HG03025 (cell line): ENCODE data around the gene ERICH2.

Experiments used
- ATAC-seq: cut with Tn5 transposase; IDR thresholded peaks from one replicate; pipeline ENCODE4 v1.9.1; 2021; ENCODE audit warnings: mild to moderate bottlenecking, moderate library complexity; ENCODE audit not compliant: unreplicated experiment, low FRiP score

ERICH2 gene

DNA sequence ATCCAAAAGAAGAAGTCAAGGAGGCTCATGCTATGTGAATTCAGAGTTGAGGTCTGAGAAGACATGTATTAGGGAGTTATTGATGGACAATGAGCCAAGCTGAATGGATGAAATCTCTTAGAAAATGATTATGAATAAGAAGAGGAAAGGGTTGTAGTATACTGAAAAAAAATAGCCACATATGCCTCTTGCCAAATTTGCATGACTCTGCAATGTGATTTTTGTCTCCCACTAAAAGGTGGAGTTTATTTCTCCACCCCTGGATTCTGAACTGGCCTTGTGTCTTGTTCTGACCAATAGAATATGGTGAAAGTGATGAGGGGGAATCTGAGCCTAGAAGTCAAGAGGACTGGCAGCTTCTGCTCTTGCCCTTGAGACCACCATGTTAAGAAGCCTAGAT is 8.6 kb upstream of the ERICH2 start:
- no peak for ATAC-seq

DNA sequence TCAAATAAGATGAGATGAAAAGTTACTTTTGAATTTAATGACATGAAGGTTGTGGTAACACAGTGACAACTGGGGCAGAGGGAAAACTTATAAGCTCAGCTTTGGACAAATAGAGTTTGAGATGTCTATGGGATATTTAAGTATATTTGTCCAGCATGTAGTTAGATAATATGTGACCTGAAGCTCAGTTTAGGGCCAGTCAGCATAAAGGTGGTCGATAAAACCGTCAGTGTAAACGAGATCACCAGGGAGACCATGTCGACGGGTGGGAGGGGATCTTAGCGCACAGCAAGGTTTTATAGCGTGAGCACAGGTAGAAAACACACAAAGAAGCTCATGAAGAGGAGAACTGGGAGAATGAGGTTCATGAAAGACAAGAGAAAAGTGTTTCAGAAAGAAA is 7.4 kb upstream of the ERICH2 start:
- no peak for ATAC-seq

DNA sequence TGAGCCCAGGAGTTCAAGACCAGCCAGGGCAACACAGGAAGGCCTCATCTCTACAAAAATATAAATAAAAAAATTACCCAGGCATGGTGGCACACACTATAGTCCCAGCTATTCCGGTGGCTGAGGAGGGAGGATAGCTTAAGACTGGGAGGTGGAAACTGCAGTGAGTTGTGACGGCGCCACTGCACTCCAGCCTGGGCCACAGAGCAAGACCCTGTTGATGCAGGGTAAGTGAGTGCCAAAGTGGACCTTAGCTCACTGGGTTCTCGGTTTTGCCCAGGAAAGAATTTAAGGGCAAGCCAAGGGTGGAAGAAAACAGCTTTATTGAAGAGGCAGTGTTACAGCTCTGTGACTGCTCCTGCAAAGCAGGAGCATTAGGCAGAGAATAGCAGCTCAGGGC is 6.9 kb upstream of the ERICH2 start:
- no peak for ATAC-seq

DNA sequence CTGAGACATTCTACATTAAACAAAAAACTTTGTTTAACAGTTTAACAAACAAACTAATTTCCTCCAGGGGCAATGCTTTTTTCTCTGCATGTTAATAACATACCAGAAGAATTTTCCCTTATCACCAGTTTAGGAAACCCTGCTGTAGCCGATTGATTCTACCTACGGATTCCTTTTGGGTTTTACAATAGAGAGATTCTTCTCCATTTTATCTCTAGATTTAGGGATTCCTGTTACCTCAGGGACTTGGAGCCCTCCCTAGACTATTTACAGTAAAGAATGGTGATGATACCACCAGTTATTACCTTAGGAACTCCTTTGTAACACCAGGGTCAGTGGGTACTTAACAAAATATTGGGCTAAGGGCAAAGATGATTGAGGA is 5.3 kb upstream of the ERICH2 start:
- ATAC-seq: no peak

DNA sequence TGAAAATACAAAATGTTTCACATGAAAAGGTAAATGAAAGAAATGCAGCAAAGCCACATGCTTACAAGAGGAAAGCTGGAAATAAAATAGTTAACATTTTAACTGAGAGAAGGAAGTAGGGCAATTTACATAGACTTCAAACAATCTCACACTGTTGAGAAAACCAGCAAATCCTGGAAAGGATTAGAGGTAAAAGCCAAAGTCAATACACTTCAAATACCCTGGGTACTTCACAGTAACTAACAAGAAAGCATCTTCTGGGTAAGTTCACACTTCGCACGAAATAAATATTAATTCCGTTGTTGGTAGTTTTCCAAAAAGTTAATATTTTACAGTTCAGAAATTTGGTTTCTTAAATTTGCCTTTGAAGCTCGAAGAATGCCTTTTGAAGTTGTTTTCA is 3.5 kb upstream of the ERICH2 start:
- no peak for ATAC-seq

DNA sequence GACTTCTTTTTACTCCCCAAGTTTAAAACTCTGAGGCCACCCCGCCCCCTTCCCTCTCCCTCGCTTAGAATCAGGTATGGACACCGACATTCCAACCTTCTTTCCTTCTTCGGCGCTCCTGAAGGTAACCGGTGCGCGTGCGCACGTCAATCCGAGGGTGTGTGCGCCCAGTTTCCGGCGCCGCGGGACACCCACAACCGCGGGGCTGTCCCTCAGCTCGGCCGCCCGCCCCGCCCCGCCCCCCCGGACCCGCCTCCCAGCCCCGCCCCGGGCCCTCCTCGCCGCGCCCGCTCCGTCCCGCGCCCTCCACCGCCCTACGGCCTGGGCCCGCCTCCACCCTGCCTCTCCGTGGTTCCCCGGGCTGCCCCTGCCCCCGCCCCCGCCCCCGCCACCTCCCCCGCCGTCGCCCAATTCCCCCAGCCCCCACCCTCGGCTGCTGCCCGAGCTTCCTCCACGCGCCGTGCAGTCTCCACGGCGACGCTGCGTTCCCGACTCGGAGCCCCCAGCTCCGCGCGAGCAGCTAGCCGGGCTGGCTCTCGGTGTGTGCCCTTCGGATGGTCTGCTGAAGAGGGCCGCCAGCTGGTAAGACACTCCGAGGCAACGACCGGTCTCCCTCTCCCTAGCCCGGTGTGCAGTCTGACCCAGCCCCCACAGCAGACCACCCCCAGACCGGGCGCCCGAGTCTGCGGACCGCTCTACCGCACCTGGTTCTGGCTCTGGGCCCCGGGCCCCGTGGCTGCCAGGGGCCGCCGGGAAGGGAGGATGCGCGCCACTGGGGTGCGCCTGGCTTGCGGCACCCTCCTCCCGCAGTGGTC is 635 bp downstream of the ERICH2 start:
- ATAC-seq: peak; percentile 82

DNA sequence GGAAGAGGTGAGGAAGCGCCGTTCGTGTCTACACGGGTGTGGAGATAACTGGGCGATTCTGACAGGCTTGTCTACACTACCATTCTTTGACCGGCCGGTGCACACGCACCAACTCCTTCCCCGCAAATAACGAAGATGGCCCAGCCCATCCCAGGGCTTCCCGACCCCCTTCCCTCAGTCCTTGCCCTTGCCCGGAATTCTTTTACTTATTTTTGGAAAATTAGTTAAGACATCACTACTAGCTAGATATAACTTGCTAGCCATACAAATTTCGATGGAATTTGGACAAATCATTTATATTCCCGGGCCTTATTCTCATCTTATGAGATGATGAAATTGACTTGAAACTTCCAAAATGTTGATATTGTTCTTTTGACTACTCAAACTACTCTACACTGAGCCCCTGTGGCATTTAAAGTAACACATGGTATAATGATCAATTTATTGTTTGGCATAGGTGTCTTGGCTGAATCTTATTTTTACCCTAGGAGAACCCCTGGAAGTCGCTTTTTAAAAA is 1.3 kb downstream of the ERICH2 start:
- ATAC-seq: no peak

DNA sequence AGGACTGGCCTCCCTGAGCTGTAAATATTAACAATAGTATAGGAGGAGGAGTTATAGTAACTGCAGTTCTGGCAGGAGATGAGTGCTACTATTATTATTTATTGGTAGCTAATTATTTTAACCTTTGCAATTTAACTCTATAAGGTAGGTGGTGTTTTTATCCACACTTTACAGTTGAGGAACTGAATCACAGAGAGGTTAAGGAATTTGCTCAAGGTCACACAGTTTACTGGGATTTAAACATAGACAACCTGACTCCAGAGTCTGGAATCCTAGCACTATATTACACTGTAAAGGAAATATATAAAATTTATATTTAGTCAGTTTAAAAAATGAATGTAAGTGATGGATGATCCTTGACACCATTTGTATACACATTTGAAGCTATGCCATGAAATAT is 2.1 kb downstream of the ERICH2 start:
- no peak for ATAC-seq

DNA sequence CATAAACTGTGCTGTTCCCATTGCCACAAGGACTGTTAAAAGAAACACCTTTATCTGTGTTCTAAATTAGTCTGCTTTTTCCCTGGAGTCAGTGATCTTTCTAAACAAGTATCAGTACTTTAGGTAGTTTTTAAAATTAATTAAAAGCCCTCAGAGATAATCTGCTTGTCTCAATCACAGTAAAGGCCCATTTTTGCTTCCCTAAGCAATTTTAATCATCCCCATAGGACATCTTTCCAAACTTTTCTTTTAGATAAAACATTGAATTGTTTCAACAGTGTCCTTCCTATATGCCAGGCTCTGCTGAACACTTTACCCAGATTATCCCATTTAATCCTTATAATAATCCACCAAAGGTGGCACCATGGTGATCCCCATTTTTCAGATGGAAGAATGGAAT is 3.9 kb downstream of the ERICH2 start:
- no peak for ATAC-seq

DNA sequence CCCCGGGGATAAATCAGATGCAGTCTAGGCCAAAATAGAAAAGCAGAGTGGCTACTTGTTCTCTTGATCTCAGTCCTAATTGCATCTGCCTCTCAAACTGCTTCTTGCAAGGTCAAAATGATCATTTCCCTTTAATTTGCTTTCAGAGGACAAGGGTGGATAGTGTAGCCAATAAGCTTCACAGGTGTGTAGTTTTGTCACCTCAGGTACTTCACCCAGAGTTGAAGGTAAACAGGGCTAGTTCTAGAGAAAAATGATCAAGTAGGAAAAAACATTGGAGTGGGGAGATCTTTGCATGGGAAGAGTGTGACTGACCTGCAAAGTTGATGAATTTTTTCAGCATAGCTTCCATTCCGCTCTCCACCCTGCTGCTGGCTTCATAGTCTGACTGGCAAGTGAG is 8.7 kb downstream of the ERICH2 start:
- ATAC-seq: no peak

DNA sequence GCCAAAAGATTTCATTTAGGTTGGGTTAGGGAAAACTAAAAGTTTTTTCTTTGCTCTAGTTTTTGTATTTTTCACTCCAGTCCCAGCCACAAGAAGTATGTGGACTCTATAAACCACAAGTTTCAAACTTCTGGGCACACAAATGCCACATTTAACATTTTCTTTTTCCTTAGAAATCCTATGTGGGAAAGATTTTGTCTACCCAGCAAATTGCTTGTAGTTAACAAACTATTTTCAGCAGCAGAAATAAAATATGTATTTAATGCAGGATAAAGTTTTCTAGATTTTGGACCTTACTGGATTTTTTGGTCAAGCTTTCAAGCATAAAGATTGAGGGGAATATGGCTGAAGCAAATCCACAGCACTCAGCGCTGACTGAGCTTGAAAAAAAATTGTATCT is 9.1 kb downstream of the ERICH2 start:
- no peak for ATAC-seq

DNA sequence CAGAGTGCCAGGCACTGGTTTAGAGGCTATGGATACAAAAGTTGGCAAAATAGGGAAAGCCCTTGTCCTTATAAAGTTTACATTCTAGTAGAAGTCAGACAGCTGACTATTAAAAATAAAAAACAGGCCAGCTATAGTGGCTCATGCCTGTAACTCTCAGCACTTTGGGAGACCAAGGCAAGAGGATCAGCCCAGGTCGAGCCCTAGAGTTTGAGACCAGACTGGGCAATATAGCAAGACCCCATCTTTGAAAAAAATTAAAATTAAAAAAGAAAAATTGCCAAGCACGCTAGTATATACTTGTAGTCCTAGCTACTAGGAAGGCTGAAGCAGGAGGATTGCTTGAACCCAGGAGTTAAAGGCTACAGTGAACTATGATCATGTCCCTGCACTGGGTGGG is 12.5 kb downstream of the ERICH2 start:
- ATAC-seq: no peak

DNA sequence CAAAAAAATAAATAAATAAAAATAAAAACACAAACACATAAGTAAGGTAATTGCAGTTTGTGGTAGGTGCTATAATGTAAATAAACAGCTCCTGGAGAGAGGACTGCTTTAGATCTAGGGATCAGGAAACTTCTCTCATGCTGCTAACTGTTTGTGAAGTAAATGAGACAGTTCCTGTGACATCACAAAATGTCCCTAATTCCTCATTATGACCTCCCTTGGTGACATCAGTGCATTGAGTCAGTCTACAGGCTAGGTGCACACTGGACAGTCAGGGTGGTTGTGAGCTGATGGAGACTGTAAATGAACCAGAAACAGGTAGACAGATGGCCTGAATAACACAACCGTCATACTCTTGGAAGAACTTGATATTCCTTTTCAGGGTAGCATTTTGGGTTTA is 13.4 kb downstream of the ERICH2 start:
- no peak for ATAC-seq

DNA sequence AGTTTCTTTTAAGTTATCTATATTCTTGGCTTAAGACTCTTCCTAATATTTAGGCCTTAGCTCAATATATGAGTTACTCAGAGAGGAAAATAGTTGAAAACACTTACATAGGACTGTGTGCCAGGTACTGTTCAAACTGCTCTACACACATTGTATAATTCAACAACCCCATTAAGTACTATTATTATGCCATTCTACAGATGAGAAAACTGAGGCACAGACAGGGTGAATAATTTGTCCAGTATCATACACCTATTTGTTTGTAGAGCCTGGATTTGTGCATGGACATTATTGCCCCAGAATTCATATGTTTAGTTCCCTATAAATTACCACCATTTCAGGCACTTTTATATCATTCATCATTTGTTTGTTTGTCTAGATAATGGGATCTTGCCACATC is 28.8 kb downstream of the ERICH2 start:
- ATAC-seq: no peak

DNA sequence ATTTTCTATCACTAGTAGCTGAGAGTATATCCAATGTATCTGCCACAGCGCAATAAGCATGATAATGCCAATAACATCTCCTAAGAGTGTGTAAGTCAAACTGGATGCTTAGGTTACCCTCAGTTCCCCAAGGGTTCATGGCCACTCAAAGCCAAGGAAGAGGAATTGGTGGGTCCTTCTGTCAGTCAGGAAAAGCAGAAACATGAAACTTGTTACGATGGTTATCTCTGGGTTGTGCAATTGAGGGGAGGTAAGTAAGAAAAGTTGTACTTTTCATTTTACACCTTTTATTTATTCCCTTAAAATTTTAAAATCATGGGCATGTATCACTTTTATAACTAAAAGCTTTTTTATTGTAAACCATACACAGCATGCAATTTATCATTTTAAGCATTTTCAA is 36.4 kb downstream of the ERICH2 start:
- ATAC-seq: no peak

DNA sequence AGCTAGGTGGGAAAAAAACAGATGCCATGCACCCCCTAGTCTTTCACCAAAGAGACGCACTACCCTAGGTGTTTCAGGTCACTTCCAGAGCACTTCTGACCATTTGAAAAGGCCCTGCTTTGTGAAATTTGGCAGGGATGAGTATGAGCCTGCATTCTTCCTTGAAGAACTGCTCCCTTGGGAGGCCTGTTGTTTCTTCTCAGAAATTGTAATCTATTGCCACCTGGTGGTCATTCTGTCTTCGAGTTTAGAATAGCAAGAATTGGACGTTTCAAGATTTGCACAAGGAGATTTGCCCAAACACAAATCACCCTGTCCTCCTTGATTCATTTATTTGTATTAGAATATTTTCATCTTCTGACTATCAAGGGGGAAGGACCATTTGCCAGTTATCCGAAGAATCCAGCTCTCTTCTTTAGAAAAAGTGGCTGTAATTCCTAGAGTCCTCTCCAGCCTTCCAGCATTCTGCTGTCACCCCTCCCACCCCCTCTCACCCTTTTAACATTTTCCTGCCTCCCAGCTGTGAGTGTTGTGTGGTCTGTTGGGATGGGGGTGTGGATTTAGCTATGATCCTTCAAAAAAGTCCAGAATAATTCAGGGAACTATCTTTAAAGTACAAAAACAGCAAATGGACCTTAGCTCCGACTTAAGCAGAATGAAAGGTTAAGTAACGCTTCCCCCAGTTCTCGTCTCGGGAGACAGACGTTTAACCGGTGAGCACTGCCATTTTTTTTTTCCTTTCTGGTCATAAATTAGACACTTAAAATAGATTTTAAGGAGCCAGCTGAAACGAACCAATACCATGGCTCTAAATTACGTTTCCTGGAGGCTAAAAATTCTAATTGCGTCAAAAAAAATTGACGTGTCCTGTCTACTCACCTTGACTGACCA is 42.8 kb downstream of the ERICH2 start:
- ATAC-seq: no peak

DNA sequence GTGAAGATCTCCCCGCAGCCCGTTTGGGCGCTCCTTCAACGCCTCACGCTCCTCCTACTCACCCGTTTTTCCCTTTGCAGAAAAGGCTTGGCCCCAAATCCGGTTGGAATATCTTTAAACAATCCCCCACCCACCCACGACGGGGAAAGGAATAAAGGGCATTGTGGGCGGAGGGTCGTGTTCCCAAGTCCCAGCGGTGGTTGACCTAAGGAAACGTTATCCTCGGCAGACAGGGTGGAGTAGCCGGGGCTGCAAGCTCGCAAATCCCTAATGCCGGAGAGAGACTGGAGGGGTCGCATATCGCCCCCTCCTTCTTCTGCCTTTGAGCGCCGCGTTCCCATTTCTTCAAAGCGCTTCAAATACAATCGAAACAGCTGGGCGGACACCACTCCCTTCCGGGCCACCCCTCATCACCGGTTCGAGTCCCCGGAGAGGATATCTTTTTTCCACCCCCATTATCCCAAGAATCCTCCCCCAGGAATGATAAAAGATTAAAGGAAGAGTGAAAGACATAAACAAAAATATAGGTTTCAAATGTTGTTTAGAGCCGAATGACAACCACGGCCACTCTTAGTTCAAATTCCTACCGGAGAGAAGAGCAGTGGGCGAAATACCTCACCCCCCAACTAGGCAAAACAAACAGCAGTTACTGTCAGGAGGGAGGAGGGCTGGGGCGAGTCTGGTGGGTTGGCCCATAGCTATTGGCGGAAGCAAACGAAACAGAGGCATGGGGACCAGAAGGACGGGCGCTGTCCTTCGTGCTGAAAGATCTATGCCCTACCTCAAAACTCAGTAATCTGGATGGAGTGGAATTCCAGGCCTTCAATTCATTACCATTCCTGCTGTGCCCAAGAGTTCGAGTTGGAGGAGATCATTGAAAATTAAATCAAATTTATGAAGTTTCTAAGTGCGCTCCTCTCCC is 43.7 kb downstream of the ERICH2 start:
- no peak for ATAC-seq

DNA sequence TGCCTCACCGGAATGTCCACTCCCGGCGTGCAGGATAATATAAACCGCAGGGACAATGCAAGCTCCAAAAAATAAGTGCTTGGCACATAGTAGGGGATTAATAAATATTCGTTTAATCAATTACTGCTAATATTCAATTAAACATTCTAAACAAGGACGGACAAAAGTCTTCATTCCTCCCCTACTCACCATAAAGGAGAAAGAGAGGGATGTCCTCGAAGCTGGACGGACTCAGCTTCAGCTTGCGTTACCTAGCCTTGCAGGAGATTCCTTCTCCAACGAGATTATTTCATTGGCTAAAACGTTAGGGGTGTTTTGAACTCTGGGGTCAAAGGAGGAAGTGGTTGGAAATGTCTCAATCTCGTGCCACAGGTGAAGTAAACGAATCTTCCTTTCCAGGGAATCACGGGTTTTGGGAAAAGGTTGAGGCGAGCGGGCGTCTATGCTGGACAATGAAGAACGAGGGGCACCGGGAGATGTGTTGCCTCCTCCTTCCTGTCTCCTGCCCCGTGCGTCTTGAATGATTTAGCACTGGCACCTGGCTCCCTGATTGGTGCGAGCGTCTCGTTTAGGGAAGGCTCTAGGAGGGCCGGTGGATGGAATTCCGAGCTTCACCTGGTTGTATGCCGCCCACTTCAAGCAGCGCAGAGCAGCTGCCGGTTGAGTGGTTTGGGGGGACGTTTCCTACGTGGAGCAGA is 44.5 kb downstream of the ERICH2 start:
- no peak for ATAC-seq

DNA sequence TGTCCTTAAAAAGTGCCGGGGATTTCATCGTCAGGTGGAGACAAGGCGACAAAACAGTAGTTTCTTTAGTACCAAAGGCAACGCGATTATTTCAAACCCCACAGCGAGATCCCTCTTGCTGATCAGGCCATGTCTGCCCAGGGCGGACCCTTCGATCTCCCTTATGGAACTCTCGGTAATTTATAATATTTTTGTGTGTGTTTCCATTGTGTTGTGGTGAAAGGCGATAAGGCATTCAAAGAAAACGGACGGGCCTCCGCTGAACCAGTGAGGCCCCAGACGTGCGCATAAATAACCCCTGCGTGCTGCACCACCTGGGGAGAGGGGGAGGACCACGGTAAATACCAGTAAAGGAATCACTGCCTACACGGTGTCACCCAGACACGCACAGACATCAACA is 45.1 kb downstream of the ERICH2 start:
- no peak for ATAC-seq
